Left ventricle myocardium inferior (tissue), 1 donor: Measurements from ENCODE around the gene FANCE. TPM values are rescaled to one million over a fixed set of nuclear protein-coding genes. Genes with fewer than 3 reads are reported as not detected.

Experiments used
- DNase-seq: peaks from one replicate; pipeline ENCODE4 v3.0.0-alpha.2; 2020
- H3K27ac ChIP-seq: fragments of 200-600 bp; replicated peaks from 2 replicates; pipeline ENCODE4 v1.8.0; 2021
- H3K27me3 ChIP-seq: fragments of 200-600 bp; 2 replicates; pipeline ENCODE4 v1.8.0; 2021; ENCODE audit warnings: low read depth
- H3K36me3 ChIP-seq: fragments of 200-600 bp; 2 replicates; pipeline ENCODE4 v1.8.0; 2021
- H3K4me1 ChIP-seq: fragments of 200-600 bp; 2 replicates; pipeline ENCODE4 v1.8.0; 2021
- H3K4me3 ChIP-seq: fragments of 200-600 bp; 2 replicates; pipeline ENCODE4 v1.8.0; 2021; ENCODE audit warnings: mild to moderate bottlenecking, moderate library complexity
- H3K9me3 ChIP-seq: fragments of 200-600 bp; replicated peaks from 2 replicates; pipeline ENCODE4 v1.8.0; 2021
- intact Hi-C: fragments of 100-400 bp; cut with micrococcal nuclease; formaldehyde crosslinking; loops from one replicate; pipeline ENCODE4 v1.11.0; 2022
- total RNA-seq: library from RNA; stranded (reverse); fragmentation: NEBNext Ultra II Directional; extraction: Animal tissue kit (Norgen Biotek cat#: 25700); gene quantifications from one replicate; pipeline ENCODE4 v1.2.1, GENCODE V29; 2021
- TF ChIP-seq, protein P1 (sequence below): fragments of 200-600 bp; IDR thresholded peaks from 2 replicates; pipeline ENCODE4 v1.8.0; 2021; ENCODE audit warnings: antibody characterized with exemption, mild to moderate bottlenecking, borderline replicate concordance
- donor health status: DM: no; HTN: yes; CAD: no; lungs with severe emphysema.

Gene FANCE
- total RNA-seq, 1 donor from 2014 or later = 3.7 TPM

DNA sequence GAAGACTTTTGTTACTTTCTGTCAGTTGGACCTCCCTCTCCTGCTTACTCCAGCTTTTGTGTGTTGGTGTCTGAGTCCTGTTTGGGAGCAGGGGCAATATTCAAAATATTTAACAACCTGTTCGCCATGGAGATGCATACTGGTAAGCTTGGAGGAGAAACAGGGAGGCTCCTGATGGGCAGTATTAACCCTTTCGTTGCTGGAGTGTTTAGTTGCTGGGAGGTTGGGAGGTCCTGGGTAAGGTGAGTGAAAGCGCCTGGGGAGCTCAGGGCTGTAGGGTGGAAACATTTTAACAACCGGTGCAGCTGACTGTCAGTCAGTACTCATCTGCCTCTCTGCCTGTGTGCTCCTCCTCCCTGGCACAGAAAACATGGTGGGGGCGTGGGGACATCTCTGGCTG lies 56.4 kb downstream of the FANCE start:
- Histone ChIP-seq H3K27me3 (peaks cover 93% of the 10 kb centered on the region), H3K9me3 (no peaks in the 10 kb centered on the region), H3K27ac (no peak overlapping the region), H3K4me1 (peaks cover 8% of the 10 kb centered on the region), H3K36me3 (no peaks in the 10 kb centered on the region), H3K4me3 (no peak overlapping the region)
- TF ChIP-seq, protein P1, sequence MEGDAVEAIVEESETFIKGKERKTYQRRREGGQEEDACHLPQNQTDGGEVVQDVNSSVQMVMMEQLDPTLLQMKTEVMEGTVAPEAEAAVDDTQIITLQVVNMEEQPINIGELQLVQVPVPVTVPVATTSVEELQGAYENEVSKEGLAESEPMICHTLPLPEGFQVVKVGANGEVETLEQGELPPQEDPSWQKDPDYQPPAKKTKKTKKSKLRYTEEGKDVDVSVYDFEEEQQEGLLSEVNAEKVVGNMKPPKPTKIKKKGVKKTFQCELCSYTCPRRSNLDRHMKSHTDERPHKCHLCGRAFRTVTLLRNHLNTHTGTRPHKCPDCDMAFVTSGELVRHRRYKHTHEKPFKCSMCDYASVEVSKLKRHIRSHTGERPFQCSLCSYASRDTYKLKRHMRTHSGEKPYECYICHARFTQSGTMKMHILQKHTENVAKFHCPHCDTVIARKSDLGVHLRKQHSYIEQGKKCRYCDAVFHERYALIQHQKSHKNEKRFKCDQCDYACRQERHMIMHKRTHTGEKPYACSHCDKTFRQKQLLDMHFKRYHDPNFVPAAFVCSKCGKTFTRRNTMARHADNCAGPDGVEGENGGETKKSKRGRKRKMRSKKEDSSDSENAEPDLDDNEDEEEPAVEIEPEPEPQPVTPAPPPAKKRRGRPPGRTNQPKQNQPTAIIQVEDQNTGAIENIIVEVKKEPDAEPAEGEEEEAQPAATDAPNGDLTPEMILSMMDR = no peak
- intact Hi-C loops = no loop called here
- no peak for DNase-seq

DNA sequence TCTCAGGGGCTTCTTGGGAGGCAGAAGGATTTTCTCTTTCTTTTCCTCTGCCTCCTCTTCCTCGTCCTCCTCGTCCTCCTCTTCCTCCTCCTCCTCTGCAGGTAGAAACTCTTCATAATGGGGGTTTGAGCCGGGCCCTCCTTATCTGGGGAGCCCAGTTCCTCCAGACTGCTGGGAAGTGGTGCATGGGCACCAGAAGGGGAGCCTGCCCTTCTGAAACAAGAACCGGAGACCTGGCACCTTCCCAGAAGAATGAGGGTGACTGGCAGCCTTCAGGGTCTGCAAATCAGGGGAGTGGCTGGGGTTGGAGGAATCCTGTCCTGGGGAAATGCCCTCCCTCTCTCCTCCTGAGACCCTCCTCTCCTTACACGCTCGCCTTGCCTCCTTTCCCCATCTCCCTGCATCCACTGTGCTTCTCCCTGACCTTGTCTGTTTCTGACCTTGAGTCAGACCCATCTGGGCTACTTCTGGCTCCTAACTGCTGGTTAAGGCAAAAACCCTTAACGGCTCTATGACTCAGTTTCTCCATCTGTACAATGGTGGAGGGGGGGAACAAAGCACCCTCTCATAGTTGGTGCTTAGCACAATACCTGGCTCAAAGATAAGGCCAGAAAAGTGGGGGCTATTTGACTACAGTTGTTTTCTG lies 58.9 kb downstream of the FANCE start:
- H3K27ac ChIP-seq = no peak overlapping the region
- H3K36me3 ChIP-seq = no peaks in the 10 kb centered on the region
- intact Hi-C loops = no loop called here
- peaks cover 8% of the 10 kb centered on the region for H3K4me1 ChIP-seq
- no peak for DNase-seq
- H3K4me3 ChIP-seq = peak overlapping the region; percentile 48
- no peaks in the 10 kb centered on the region for H3K9me3 ChIP-seq
- H3K27me3 ChIP-seq = peaks cover 71% of the 10 kb centered on the region
- TF ChIP-seq, protein P1 = no peak

DNA sequence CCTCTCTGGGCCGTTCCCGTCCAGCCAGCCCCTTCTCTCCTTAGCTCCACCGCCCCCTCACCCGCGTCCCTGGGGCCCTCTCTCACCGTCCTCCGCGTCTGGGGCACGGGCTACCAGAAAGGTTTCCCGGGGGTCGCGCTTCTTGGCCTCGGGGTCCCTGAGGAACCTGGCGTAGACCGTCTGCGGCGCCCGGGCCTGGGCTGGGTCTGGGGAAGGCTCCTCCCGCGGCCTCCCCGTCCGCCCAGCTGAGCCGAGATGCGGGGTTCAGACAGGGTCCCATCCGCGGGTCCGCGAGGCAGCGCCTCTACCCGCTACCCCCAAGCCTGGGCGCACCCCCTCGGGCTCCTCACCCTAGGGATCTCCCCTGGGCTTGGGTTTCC lies 59.4 kb downstream of the FANCE start:
- no peak for DNase-seq
- H3K4me1 ChIP-seq = peaks cover 8% of the 10 kb centered on the region
- intact Hi-C loops = no loop called here
- no peak overlapping the region for H3K27ac ChIP-seq
- no peaks in the 10 kb centered on the region for H3K9me3 ChIP-seq
- TF ChIP-seq, protein P1 = no peak
- no peaks in the 10 kb centered on the region for H3K36me3 ChIP-seq
- peak overlapping the region; percentile 48 for H3K4me3 ChIP-seq
- H3K27me3 ChIP-seq = peaks cover 66% of the 10 kb centered on the region

DNA sequence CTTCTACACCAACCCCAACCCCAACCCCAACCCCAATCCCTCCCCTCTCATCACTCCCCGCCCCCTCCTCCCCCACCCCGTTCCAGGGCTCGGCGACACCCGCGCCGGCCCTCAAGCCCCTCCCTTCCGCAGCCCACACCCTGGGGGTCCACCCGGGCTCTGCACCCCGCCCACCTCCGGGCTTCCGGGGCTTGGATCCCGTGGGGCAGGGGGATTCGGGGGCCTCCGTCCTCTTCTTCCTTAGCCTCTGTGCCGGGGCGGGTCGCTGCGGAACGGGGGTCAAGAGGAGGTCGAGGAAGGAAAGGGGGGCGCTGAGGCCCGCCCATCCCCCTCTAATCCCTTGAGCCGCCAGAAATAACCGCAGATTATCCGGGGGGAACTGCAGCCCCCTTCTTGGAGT lies 59.9 kb downstream of the FANCE start:
- Histone ChIP-seq H3K4me3 (peak overlapping the region; percentile 48), H3K9me3 (no peaks in the 10 kb centered on the region), H3K27ac (no peak overlapping the region), H3K4me1 (peaks cover 8% of the 10 kb centered on the region), H3K27me3 (peaks cover 62% of the 10 kb centered on the region), H3K36me3 (no peaks in the 10 kb centered on the region)
- TF ChIP-seq, protein P1 = no peak
- intact Hi-C loops = no loop called here
- DNase-seq = no peak

DNA sequence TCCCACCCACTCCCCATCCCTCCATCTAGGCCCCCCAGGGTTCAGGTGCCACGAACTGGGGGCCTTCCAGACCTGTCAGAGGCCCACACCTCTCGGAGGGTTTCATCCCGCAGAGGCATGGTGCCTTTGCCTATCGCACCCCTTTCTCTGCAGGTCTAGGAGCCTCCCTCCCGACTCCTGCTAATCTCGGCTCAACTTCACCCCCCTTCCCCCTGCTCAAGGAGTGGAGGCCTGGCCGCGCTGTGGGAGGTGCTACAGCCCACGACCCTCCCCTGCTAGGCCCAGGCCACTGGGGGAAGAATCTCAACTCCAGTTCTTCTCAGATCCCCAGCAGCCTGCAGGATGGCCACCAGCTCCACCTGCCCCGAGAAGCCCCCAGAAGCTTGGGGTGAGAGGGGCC lies 60.6 kb downstream of the FANCE start, which contains the start of gene TULP1:
TSS of gene TULP1 (minus strand) at position 157 of the 400 bp plus-strand sequence. CDS start at position 119, 38 bp downstream.
- intact Hi-C loops = no loop called here
- DNase-seq = no peak
- H3K27ac ChIP-seq = no peak within 1 kb of the TSS
- H3K4me1 ChIP-seq = peaks cover 8% of the 10 kb centered on the region
- H3K9me3 ChIP-seq = no peaks in the 10 kb centered on the region
- TF ChIP-seq, protein P1 = no peak
- peak within 1 kb of the TSS; percentile 48 for H3K4me3 ChIP-seq
- no peaks in the 10 kb centered on the region for H3K36me3 ChIP-seq
- H3K27me3 ChIP-seq = peaks cover 56% of the 10 kb centered on the region
